Activated T-cell treated with anti-CD3 and anti-CD28 coated beads, Interleukin-2, amount 50 U/mL, for 1 hour (primary cell): ENCODE results near the gene KRT77.
"Not testable (repeated sequence)": the region's sequence is repeated elsewhere in the genome, so short reads cannot be mapped to it uniquely, and the experiment has no call there.

Source experiments
- DNase-seq: peaks from one replicate; pipeline ENCODE4 v3.0.0-alpha.2; 2020

KRT77 gene

DNA sequence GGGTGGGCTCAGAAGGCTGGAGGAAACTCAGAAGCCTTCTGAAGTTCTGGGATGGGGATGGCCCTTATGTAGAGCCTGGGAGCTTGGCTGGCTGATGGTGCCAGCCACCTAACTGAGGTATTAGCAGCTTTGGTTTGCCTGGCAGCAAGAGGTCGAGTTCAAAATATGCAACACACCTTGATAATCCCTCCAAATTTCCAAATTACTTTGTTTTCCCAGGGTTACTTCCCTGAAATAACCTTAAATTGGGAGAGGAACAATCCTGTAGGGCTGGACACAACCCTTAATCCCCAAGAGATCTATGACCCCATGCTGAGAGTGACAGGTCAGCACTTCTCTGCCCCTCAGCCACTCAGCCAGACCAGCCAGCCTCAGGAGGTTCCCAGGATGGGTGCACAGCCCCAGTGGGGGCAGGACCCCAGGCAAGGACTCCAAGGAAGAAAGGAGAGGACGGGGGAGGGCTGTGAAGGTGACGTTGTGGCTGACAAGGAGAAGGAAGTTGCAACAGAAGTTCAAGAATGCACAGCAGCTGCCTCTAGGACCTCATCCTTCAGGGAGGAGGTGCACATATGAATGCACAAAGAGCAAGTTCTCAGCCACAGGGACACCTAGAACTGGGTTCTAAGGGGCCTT, 18.6 kb upstream of the KRT77 start:
- DNase-seq = no peak

DNA sequence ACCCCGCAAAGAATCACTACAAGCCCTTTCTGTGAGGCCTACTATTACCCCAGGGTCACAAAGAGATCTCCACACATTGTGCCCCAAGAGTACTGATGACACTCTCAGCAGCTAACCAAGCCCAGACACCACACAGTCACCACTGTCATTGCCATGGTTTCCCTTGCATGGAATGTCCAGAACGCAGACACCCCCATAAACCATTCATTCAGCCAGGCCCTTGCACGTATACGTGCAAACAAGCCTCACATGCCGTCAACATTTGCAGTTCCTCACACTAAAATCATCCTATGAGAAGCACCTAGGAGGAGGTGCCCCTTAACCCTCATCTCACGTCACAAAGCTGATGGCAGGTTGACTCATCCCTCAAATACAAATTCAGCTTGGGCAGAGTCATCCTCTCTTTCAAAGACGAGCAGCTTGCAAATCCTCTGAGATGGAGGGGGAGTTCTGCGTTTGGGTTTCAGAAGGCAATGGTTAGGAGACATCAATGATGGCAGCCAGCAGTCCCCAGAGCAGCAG, 17.1 kb upstream of the KRT77 start:
- DNase-seq = no peak

DNA sequence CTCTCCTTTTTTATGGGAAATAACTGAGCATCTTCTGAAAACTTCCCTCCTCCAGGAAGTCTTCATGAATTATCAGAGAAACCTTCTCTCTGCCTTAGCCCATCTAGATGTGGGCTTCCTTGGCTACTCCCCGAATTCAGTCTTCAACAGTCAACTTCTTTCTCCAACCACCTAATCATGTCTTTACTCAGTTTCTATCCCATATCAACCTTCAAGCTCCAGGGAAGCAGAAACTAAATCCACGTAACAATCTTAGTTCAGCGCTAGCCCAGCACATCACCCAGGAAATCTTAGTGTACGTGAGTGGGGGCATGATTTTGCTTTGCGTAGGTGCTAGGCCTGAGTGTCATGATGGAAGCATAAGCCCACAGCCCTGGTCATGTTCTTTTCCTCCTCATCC, 12.7 kb upstream of the KRT77 start:
- no peak for DNase-seq

DNA sequence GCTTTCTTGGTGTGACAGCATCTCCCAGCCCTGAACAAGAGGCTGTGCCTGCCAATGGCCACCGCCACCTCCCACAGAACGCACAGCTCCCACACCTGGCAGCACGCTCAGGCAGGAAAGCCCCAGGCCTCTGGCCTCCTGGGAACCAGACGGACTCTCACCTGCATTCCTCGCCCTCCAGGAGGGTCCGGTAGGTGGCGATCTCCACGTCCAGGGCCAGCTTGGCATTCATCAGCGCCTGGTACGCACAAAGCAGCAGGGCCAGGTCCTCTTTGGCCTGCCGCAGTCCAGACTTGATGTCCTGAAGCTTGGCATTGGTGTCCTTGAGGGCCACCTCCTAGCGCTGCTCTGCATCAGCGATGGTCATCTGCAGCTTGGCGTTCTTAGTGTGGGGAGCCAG, 12.1 kb upstream of the KRT77 start:
- no peak for DNase-seq

DNA sequence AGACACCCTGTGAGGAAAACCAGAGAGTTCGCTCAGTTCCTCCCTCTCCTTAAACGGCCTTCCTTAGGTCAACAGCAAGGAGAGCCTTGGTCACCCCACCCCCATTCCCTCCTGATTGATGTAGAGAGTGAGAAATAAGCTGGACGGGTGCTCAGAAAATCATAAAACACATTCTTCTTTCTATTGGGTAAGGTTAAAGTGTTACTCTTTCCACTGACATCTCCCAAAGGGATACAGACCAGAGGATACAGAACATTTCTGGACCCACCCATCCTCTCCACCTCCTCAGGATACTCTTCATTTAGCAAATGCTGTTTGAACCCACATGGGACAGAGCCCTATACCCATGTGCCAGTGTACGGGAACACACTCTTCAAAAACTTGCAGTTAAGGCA, 11.6 kb upstream of the KRT77 start:
- no peak for DNase-seq

DNA sequence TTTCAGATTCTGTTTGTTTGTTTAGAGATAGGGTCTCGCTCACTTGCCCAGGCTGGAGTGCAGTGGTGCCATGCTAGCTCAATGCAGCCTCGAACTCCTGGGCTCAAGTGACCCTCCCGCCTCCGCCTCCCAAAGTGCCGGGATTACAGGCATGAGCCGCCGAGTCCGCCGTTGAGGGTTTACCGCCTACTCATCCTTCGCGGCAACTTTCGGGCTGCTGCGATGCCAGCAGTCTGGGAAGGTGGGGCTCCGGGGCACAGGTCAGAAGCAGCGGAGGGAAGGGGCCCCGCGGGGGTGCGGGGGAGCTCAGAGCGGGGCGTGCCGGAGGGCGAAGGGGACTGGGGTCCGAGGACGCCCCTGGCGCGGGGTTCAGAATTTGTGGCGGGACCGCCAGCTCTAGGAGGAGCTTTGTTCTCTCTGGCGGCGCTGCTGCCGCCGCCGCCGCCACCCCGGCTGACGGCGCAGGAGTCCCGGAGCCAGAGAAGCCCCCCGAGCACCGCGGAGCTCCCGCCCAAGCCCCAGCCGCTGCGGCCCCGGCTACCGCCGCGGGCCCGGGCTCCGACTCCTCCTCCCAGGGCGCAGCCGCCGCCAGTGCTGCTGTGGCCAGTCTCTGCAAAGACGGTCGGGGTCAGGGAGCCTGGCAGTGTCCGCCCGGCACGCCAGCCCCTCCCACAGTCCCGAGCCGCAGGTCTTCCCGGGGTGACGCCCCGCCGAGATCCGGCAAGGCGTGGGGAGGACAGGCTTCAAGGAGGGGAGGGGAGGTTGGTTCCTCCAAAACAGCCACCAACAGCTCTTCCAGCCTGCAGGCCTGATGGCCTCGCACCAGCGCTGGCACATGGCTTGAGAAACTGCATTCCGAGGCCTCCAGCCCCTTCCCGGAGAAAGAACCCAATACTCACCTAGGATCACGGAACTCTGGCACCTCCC, 10.9 kb upstream of the KRT77 start:
- DNase-seq = peak; percentile 45

DNA sequence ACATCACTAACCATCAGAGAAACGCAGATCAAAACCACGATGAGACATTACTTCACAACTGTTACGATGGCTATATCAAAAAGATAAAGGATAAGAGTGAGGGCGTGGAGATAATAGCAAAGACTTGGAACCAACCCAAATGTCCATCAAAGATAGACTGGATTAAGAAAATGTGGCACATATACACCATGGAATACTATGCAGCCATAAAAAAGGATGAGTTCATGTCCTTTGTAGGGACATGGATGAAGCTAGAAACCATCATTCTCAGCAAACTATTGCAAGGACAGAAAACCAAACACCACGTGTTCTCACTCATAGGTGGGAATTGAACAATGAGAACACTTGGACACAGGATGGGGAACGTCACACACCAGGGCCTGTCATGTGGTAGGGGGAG, 8.8 kb upstream of the KRT77 start:
- not testable (repeated sequence) for DNase-seq

DNA sequence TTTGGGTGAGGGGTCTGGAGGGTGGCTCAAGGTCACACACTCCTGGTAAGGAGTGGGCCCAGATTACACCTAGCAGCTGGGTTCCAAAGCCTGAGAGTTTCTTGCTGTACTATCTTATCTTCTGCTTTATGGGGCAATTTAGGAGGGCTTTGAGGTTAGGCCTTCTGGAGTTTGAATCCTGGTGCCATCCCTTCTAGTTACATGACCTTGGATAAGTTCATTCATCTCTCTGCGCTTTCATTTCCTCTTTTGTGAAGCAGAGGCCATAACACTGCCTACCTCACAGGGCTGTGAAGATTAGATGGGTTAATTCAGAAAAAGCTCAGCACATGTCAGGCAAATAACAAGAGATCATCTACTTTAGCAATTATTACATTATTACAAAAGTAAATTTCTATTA, 7.4 kb upstream of the KRT77 start:
- DNase-seq = no peak

DNA sequence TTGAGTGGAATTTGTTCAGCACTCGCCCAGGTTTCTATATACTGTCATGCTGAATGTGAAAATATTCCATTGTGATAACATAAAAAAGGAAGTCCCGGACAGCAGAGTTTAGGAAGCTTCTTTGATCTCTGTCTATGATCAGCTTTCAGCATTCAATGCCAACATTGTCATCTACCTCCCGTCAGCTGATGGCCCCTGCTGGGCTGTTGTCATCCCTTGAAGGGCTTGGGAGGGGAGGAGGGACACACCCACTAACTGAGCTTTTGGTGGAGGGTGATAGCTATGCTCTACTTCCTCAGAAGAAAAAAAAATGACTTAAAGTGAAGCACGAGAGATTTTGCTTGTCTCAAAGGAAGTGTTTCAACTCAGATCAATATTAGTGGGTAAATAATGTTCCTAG, 4.7 kb upstream of the KRT77 start:
- DNase-seq = no peak

DNA sequence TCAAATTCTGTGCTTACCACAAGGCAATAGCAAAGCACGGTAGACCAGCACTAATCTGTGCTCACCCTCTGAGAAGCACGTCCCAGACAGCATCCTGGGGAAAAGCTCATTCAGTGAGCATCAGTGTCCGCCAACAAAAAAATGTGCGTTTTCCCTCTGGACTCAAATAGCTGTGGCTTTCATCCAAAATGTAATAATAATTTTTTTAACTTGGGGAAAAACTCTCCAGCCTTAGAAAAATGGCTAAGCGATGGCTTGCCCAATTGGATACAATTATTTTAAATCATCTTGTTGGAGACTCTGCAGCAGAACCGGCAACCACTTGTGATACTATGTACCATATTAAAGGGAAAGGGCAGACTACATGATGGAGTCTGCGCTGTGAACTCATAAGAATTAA, 1.1 kb upstream of the KRT77 start:
- no peak for DNase-seq

DNA sequence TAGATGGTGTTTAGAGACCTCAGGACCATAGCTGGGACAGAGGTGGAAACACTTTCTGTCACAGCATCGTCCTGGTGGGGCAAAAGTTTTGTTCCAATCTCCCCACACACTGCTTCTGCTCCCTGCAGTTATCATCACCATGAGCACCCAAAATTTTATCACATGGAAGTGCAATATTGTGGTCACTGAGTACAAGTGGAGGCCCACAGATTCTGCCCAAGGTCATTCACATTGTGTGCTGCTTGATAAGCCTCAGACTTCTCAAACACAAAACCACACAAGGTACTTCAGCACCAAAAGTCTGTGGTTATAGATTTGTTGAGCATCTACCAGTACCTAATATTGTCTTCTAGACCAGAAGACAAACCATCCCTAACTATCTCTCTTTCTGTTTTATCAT, 554 bp upstream of the KRT77 start:
- DNase-seq = no peak

DNA sequence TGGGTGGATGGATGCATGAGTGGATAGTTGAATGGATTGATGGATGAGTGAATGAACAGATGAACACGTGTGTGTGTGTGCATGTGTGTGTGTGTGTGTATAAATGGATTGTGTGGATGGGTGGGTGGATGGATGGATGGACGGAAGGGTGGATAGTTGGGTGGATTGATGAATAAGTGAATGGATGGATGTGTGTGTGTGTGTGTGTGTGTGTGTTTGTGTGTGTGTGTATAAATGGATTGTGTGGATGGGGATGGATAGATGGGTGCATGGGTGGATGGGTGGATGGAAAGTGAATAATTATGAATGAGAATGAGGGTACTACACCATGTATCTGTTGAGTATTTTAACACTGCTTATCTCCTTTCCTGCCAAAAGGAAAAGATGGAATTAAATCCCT, 986 bp downstream of the KRT77 start:
- DNase-seq = no peak

DNA sequence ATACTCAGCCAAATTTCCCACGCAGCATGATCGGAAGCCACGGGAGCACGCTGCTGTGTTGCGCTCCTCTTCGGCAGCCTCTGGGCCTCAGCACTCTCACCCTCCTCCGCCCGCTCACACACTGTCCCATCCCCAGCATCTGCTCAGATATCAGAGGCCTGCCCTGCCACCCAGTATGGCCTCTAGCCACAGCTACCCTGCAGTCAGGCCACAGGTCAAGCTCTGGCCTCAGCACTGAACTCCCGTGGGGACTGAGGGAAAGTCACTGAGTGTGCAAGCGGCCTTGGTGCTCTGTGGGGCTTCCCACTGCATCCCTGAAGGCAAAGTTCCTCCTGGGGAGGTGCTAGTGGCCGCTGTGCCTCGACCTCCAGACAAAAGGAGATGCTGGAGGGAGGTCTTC, 2.0 kb downstream of the KRT77 start:
- DNase-seq = no peak

DNA sequence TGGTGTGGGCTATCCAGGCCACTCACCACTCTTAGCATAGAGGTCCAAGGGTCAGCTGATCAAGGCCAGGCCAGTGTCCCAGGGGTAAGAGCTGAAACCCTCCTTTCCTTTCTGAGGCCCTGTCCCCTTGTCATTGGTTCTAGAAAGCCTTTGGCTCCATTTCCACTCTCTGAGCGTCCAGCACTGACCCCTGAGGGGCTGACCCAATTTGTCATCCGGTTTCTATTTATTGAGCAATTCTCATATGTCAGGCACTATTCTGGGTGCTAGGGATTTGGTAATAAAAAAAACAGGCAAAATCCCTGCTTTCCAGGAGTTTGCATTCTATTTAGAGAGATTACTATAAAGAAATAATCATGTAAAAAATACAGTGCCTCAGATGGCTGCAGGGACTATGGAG, 3.4 kb downstream of the KRT77 start:
- DNase-seq = no peak

DNA sequence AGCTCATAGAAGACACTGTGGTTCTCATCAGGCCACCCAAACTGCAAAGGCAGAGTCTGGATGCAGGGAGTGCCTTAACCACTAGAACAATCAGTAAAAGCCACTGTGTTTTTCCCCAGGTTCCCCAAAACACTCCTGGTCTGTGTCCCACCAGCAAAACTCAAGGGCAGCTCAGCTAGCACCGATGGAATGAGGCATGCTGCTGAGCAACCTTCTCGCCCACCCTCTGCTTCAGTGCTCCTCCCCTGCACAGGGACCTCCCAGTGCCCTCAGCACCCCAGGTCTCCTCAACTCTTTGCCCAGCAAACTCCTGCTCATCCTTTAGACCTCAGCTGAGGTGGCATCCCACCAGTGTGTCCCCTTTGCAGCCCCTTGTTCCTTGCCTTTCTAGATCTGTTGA, 4.0 kb downstream of the KRT77 start:
- no peak for DNase-seq

DNA sequence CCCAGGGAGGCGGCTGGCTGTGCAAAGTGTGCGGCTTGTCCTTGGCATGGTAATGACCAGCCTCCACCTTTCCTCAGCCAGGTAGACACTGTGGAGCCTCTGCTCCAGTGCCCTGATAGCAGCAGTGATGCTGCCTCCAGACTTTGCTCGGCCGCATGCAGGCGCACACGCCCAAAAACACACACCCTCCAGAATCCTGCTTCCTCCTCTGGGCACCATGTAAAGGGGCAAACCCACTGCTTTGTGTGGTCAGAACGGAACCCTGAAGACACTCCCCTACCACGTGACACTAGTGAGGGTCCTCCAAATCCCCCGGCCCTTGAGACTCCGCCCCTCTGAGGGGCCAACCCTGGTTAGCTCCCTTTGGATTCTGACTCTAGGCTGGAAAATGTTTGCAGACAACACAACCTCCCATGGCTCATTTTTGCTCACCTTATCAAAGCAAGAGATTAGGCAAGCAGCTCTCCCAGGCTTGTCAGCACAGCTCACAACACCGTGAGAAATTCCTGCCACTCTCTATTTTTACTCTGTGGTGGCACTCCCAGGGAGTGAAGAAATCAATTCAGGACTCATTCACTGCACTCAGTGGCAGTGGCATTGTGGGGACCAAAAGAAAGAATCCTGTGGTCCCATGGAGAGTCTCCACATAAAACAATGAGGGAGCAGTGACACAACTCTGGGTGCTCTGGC, 4.5 kb downstream of the KRT77 start:
- no peak for DNase-seq

DNA sequence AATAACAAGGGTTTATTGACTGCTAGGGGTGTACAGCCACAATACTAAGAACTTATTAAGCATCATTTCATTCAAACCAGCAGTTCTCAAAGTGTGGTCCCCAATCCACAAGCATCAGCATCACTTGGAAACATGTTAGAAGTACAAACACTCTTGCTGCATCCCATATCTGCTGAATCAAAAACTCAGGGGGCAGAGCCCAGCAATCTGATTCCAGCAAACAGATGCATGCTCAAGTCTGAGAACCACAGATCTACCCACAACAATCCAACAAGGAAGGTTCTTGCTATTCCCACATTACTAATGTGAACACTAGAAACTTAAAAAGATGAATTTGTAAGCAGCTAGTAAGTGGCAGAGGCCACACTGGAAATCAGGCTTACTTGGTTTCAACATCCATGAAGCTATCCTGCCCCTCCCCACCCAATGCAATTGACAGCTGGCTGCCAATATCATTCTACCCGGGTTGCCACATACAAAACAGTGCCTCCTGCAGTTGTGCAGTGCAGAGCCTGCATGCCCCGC, 6.2 kb downstream of the KRT77 start:
- no peak for DNase-seq

DNA sequence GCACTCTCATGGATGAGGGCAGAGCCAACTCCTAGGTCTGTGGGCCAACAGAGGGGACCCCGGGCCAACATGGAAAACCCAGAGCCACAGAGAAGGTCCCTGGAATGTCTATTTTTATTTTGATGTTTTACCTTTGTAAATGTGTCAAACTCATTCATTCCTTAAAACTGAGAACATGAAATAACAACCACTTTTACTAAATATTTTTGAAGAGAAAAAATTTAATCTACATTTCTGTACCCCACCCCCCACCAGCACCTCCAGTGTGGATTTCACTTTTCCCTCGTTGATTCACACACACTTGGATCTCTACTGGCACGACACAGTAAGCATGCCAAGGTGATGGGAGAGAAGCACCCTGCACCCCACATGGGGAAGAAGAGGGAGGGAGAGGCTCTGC, 6.7 kb downstream of the KRT77 start:
- no peak for DNase-seq

DNA sequence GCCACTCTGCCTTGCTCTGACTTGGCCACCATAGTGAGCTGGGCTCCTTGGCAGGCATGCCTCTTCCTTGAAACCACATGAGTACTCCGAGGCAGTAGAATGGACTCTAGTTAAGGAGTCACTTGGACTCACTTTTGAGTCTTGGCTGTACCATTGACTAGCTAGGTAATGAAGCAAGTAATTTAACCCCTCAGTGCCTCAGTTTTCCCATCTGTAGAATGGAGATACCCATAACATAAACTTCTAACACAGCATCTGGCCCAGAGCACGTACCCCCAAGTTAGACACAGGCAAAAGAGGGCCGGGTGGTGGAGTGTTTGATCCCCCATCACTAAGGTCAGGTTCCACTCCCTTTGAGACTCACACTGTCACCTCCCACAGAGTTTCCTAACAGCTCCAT, 8.3 kb downstream of the KRT77 start:
- no peak for DNase-seq

DNA sequence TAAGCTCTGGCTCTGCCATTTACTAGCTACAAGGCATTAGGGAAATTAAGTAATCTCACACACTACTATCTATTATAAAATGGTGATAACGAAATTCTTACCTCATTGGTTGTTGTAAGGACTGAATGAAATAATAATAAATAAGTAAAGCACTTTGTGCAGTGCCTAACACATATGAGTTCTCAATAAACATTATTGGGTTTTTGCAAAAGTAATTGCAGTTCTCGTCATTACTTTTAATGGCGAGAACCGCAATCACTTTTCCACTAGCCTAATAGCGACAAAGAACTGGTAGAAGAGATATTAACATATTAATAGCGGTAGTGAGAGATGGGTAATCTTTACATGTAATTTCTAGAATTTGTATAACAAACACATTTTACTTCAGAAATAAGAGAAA, 9.2 kb downstream of the KRT77 start:
- no peak for DNase-seq

DNA sequence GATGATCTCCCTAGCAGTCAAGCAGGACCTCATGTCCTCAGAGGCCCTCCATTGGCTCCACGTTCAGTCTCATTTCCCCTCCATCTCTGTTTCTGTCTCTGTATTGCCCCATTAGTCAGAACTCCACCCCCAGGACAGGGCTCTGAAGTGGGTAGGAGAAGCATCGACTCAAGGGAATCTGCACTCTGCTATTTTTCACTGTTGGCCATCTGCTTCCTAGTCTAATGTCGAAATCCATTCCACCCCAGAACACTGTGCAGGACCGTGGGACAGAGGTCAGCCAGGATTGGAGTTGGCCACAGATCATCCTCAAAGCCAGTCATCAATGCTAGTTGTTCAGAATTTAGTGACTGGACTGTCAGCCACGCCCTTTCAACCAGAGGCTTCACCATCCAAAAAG, 10.1 kb downstream of the KRT77 start:
- no peak for DNase-seq

DNA sequence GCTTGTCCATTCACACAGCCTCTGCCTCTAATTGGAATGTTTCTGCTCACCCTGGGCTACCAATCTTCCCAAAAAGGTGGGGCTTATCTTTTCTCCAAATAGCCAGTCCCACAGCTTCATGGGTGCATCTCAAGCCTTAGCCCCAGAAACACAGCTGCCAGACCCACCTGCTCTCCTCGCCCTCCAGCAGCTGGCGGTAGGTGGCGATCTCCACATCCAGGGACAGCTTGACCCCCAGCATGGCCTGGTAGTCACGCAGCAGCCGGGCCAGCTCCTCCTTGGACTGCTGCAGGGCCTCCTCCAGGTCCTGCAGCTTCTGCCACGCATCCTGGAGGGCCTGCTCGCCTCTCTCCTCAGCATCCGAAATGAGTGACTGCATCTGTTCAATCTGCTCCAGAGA, 11.1 kb downstream of the KRT77 start:
- DNase-seq = no peak

DNA sequence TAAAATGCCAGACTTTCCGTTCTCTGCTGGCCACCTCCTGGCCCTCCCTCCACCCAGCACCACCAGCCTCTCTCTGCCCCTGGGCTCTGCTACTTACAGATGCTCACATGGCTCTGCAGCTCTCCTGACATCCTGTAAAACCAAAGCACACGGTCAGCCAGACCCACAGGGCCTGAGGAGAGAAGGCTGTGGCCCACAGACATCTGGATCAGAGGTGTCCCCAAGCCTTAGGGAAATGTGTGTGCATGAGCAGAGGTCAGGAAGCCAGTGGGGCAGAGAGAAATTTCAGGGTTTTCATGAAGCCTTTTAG, 11.5 kb downstream of the KRT77 start:
- DNase-seq = no peak
